H1 (cell line): Measurements from ENCODE around the gene E2F3. TPM values are rescaled to one million over a fixed set of nuclear protein-coding genes. Genes with fewer than 3 reads are reported as not detected.

ENCODE experiments used
- BRCA1 ChIP-seq: IDR thresholded peaks from 2 replicates; pipeline ENCODE4 v1.6.1; 2012; ENCODE audit warnings: low read depth, low read length, improper control_type of control experiment
- CBX5 ChIP-seq: fragments of 300-800, 300-1000 bp; sonication (generic); IDR thresholded peaks from 2 replicates; pipeline ENCODE4 v1.7.1; 2016; ENCODE audit warnings: antibody characterized with exemption, low read length, low read depth
- CHD1 ChIP-seq: IDR thresholded peaks from 2 replicates; pipeline ENCODE4 v1.6.1; 2012; ENCODE audit warnings: low read depth, low read length, improper control_type of control experiment
- CTBP2 ChIP-seq: IDR thresholded peaks from 2 replicates; pipeline ENCODE4 v1.7.0; 2011; ENCODE audit warnings: borderline replicate concordance, mild to moderate bottlenecking, moderate library complexity, mixed read lengths, low read length; ENCODE audit not compliant: insufficient read depth, insufficient read length
- CTCF ChIP-seq, 3 experiments: IDR thresholded peaks; 1 replicate in 2 of 3; 2 replicates in 1 of 3; pipeline versions ENCODE4 v1.5.1 to v1.6.1; 2011; ENCODE audit warnings: low read length in 3 of 3, mild to moderate bottlenecking in 3 of 3, inconsistent platforms in 2 of 3, low read depth in 1 of 3, moderate library complexity in 1 of 3; ENCODE audit not compliant: insufficient read depth in 1 of 3; ENCODE audit errors: control extremely low read depth in 1 of 3
- EP300 ChIP-seq, 2 experiments: IDR thresholded peaks; 1 replicate in 1 of 2; 2 replicates in 1 of 2; pipeline ENCODE4 v1.6.1; 2011 to 2012; ENCODE audit warnings: low read depth in 2 of 2, low read length in 2 of 2, mild to moderate bottlenecking in 2 of 2, borderline replicate concordance in 1 of 2, inconsistent platforms in 1 of 2, moderate library complexity in 1 of 2
- FOSL1 ChIP-seq: IDR thresholded peaks from 2 replicates; pipeline ENCODE4 v1.6.1; 2011; ENCODE audit warnings: mild to moderate bottlenecking, low read depth, low read length, moderate library complexity; ENCODE audit not compliant: insufficient read depth
- HDAC6 ChIP-seq: IDR thresholded peaks from one replicate; pipeline ENCODE4 v1.7.1; 2012; ENCODE audit warnings: low read depth, mild to moderate bottlenecking, inconsistent platforms, low read length, moderate library complexity
- JUN ChIP-seq: IDR thresholded peaks from 2 replicates; pipeline ENCODE4 v1.6.1; 2011; ENCODE audit warnings: low read depth, mild to moderate bottlenecking, improper control_type of control experiment, low read length
- MAFK ChIP-seq: IDR thresholded peaks from 2 replicates; pipeline ENCODE4 v1.6.1; 2012; ENCODE audit warnings: low read depth, mild to moderate bottlenecking, improper control_type of control experiment, low read length
- POU5F1 ChIP-seq: IDR thresholded peaks from 2 replicates; pipeline ENCODE4 v1.6.1; 2011; ENCODE audit warnings: low read depth, mild to moderate bottlenecking, low read length, moderate library complexity
- SIRT6 ChIP-seq: IDR thresholded peaks from one replicate; pipeline ENCODE4 v1.7.1; 2012; ENCODE audit warnings: low read length, inconsistent platforms
- SP2 ChIP-seq: IDR thresholded peaks from 2 replicates; pipeline ENCODE4 v1.6.1; 2012; ENCODE audit warnings: mild to moderate bottlenecking, low read length, inconsistent platforms
- TAF7 ChIP-seq: optimal IDR thresholded peaks from 2 replicates; pipeline ENCODE3; 2011; ENCODE audit warnings: low read depth, mild to moderate bottlenecking, inconsistent platforms, low read length, moderate library complexity, borderline replicate concordance
- YY1 ChIP-seq: IDR thresholded peaks from 2 replicates; pipeline ENCODE4 v1.6.1; 2011; ENCODE audit warnings: low read depth, mild to moderate bottlenecking, low read length
- ZNF274 ChIP-seq: IDR thresholded peaks from 2 replicates; pipeline ENCODE4 v1.7.0; 2012; ENCODE audit warnings: low read length, borderline replicate concordance; ENCODE audit errors: extremely low read depth
- polyA plus RNA-seq, 7 experiments: library from polyadenylated mRNA; depleted of rRNA in 3 of 7; stranded (reverse) in 5 of 7; unstranded in 2 of 7; fragments of >200 nt in 5 of 7; fragments of 200-250 nt in 2 of 7; gene quantifications; 1 replicate in 5 of 7; 2 replicates in 1 of 7; 4 replicates in 1 of 7; pipeline versions ENCODE4 v1.2.1 to v1.2.3, GENCODE V29; 2011 to 2013; ENCODE audit warnings: missing spikeins in 2 of 7, mixed read lengths in 2 of 7
- total RNA-seq: library from RNA; stranded (reverse); fragmentation: NEBNext Ultra II Directional; extraction: Animal tissue kit (Norgen Biotek cat#: 25700); gene quantifications from 2 replicates; pipeline ENCODE4 v1.2.1, GENCODE V29; 2021
- TF ChIP-seq, protein P1 (sequence below): IDR thresholded peaks from 2 replicates; pipeline ENCODE4 v1.6.1; 2012; ENCODE audit warnings: inconsistent platforms

The E2F3 gene
- total and polyA plus RNA-seq, 2 of the 8 experiments (the other 6 are each of a cell fraction or from before 2014, with no cell fraction given) = 14.9 to 42.2 TPM

DNA sequence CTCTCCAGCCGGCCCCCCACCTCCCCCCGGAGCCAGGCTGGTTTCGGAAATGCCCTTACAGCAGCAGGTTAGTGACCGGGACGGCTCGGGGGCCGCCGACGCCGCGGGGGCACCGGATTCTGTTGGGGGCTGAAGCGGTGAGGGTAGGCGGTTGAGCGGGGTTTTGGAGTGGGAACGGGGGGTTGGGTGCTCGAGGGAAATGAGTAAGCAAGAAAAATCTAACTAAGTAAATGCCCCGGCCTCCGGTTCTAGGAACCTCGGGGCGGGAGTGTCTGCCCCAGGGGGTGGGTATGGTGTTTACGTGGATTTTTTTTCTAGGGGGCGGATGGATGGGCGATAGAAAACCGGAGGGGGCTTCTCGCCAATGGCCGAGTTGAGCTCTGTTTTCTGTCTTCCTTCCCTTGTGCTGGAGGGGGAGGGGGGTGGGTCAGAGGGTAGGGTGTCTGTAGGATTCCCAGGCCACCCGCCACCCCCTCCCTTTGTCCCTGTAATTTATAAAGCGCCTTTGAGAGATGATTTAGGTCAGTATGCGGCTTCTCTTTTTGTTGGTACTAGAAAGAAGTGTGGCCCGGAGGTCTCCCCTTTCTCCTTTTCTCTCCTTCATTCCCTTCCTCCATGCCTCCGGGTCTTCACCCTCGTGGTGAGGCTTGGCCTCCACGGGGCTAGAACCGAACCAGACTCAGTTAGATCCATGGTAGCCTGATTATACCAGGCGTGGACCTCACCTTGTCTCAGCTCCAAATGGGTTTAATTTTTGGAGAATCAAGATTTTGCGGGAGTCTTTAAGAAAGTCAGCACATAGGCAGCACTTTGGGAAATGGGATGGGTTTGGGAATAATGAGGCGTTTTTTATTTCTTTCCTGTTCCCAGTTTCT is 2.3 kb downstream of the E2F3 start (continued):
- no peak for TF ChIP-seq SIRT6
- TF ChIP-seq FOSL1 = no peak
- no peak for TF ChIP-seq YY1
- no peak for TF ChIP-seq CBX5
- TF ChIP-seq MAFK = 0 out of 2 replicates have a peak, but pooled peaks have one; percentile 11
- no peak for TF ChIP-seq EP300 (IDR thresholded peaks at IDR 0.05; ENCODE audit: borderline replicate concordance in 1 of 2, low read depth in 2 of 2, low read length in 2 of 2)
- no peak for TF ChIP-seq POU5F1
- TF ChIP-seq CTBP2 = no peak
- no peak for TF ChIP-seq SP2
- no peak for TF ChIP-seq ZNF274
- TF ChIP-seq BRCA1 = no peak
- TF ChIP-seq CHD1 = no peak
- TF ChIP-seq CTCF (IDR thresholded peaks at IDR 0.05; ENCODE audit: control extremely low read depth in 1 of 3, insufficient read depth in 1 of 3, low read depth in 1 of 3, low read length in 3 of 3) = no peak
- peak; percentile 4 for TF ChIP-seq TAF7
- TF ChIP-seq, protein P1, sequence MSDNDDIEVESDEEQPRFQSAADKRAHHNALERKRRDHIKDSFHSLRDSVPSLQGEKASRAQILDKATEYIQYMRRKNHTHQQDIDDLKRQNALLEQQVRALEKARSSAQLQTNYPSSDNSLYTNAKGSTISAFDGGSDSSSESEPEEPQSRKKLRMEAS = peak; percentile 10; the same call in 1 of the 2 replicates
- no peak for TF ChIP-seq JUN
- TF ChIP-seq HDAC6 = no peak
